Activated T-cell treated with anti-CD3 and anti-CD28 coated beads, Interleukin-2, amount 50 U/mL, for 24 hours (primary cell): ENCODE data around the gene FXYD3.
A peak's percentile ranks its signal among the peaks of the same experiment; 100 is the strongest.

Experiments
- DNase-seq: peaks from one replicate; pipeline ENCODE4 v3.0.0-alpha.2; 2020
- H3K27ac Mint-ChIP-seq: 2 replicates; pipeline ENCODE4 v1.8.0; 2020; ENCODE audit warnings: mild to moderate bottlenecking, mixed read lengths
- H3K27me3 Mint-ChIP-seq: 2 replicates; pipeline ENCODE4 v1.8.0; 2020; ENCODE audit warnings: mixed read lengths
- H3K36me3 Mint-ChIP-seq: 2 replicates; pipeline ENCODE4 v1.8.0; 2020; ENCODE audit warnings: low read depth, mixed read lengths
- H3K4me1 Mint-ChIP-seq: 2 replicates; pipeline ENCODE4 v1.8.0; 2020; ENCODE audit warnings: low read depth, mixed read lengths
- H3K4me3 Mint-ChIP-seq: 2 replicates; pipeline ENCODE4 v1.8.0; 2020; ENCODE audit warnings: mild to moderate bottlenecking, moderate library complexity, mixed read lengths
- H3K9me3 Mint-ChIP-seq: 2 replicates; pipeline ENCODE4 v1.8.0; 2020; ENCODE audit warnings: mixed read lengths

Gene FXYD3

GRCh38 chr19:35107545-35107944 lies 8.1 kb upstream of the FXYD3 start:
- DNase-seq: no peak
- no peak overlapping the region for H3K27ac Mint-ChIP-seq
- H3K4me1 Mint-ChIP-seq: peaks cover 8% of the 10 kb centered on the region
- H3K27me3 Mint-ChIP-seq: peaks cover 5% of the 10 kb centered on the region
- no peaks in the 10 kb centered on the region for H3K9me3 Mint-ChIP-seq
- no peak overlapping the region for H3K4me3 Mint-ChIP-seq
- no peaks in the 10 kb centered on the region for H3K36me3 Mint-ChIP-seq

GRCh38 chr19:35108730-35109129 lies 6.9 kb upstream of the FXYD3 start:
- H3K36me3 Mint-ChIP-seq: no peaks in the 10 kb centered on the region
- H3K4me1 Mint-ChIP-seq: peaks cover 8% of the 10 kb centered on the region
- DNase-seq: no peak
- H3K4me3 Mint-ChIP-seq: no peak overlapping the region
- no peak overlapping the region for H3K27ac Mint-ChIP-seq
- H3K9me3 Mint-ChIP-seq: no peaks in the 10 kb centered on the region
- peaks cover 5% of the 10 kb centered on the region for H3K27me3 Mint-ChIP-seq

- Mint-ChIP-seq H3K27me3 (peaks cover 5% of the 10 kb centered on the region), H3K36me3 (no peaks in the 10 kb centered on the region), H3K4me3 (no peak overlapping the region), H3K27ac (no peak overlapping the region), H3K9me3 (no peaks in the 10 kb centered on the region), H3K4me1 (peaks cover 11% of the 10 kb centered on the region)
- DNase-seq: no peak
Measured at GRCh38 chr19:35109395-35110112, 6.1 kb upstream of the FXYD3 start.

GRCh38 chr19:35110974-35111373 lies 4.6 kb upstream of the FXYD3 start:
- Mint-ChIP-seq H3K27ac (no peak overlapping the region), H3K9me3 (no peaks in the 10 kb centered on the region), H3K4me3 (no peak overlapping the region), H3K4me1 (peaks cover 15% of the 10 kb centered on the region), H3K27me3 (peaks cover 5% of the 10 kb centered on the region), H3K36me3 (no peaks in the 10 kb centered on the region)
- no peak for DNase-seq

- no peak for DNase-seq
- H3K9me3 Mint-ChIP-seq: no peaks in the 10 kb centered on the region
- peaks cover 5% of the 10 kb centered on the region for H3K27me3 Mint-ChIP-seq
- H3K27ac Mint-ChIP-seq: no peak overlapping the region
- no peaks in the 10 kb centered on the region for H3K36me3 Mint-ChIP-seq
- peaks cover 7% of the 10 kb centered on the region for H3K4me1 Mint-ChIP-seq
- H3K4me3 Mint-ChIP-seq: no peak overlapping the region
Measured at GRCh38 chr19:35112995-35113688, 2.5 kb upstream of the FXYD3 start.

- H3K27me3 Mint-ChIP-seq: peaks cover 4% of the 10 kb centered on the region
- peaks cover 7% of the 10 kb centered on the region for H3K4me1 Mint-ChIP-seq
- H3K4me3 Mint-ChIP-seq: peak overlapping the region; percentile 20
- no peaks in the 10 kb centered on the region for H3K9me3 Mint-ChIP-seq
- peak; percentile 85 for DNase-seq
- no peaks in the 10 kb centered on the region for H3K36me3 Mint-ChIP-seq
- H3K27ac Mint-ChIP-seq: no peak overlapping the region
Measured at GRCh38 chr19:35114353-35115176, 1.1 kb upstream of the FXYD3 start.

GRCh38 chr19:35116072-35116801 lies 614 bp downstream of the FXYD3 start:
- H3K4me3 Mint-ChIP-seq: no peak overlapping the region
- no peaks in the 10 kb centered on the region for H3K36me3 Mint-ChIP-seq
- no peaks in the 10 kb centered on the region for H3K27me3 Mint-ChIP-seq
- H3K9me3 Mint-ChIP-seq: no peaks in the 10 kb centered on the region
- peaks cover 7% of the 10 kb centered on the region for H3K4me1 Mint-ChIP-seq
- DNase-seq: no peak
- no peak overlapping the region for H3K27ac Mint-ChIP-seq

GRCh38 chr19:35117116-35117515 lies 1.5 kb downstream of the FXYD3 start:
- peaks cover 7% of the 10 kb centered on the region for H3K4me1 Mint-ChIP-seq
- DNase-seq: no peak
- no peaks in the 10 kb centered on the region for H3K27me3 Mint-ChIP-seq
- H3K27ac Mint-ChIP-seq: no peak overlapping the region
- no peaks in the 10 kb centered on the region for H3K36me3 Mint-ChIP-seq
- H3K4me3 Mint-ChIP-seq: no peak overlapping the region
- no peaks in the 10 kb centered on the region for H3K9me3 Mint-ChIP-seq

GRCh38 chr19:35117799-35118198 lies 2.2 kb downstream of the FXYD3 start:
- Mint-ChIP-seq H3K4me1 (peaks cover 7% of the 10 kb centered on the region), H3K27ac (no peak overlapping the region), H3K9me3 (no peaks in the 10 kb centered on the region), H3K36me3 (no peaks in the 10 kb centered on the region), H3K4me3 (no peak overlapping the region), H3K27me3 (no peaks in the 10 kb centered on the region)
- DNase-seq: no peak

GRCh38 chr19:35118268-35119020 lies 2.8 kb downstream of the FXYD3 start:
- peaks cover 7% of the 10 kb centered on the region for H3K4me1 Mint-ChIP-seq
- no peak for DNase-seq
- no peak overlapping the region for H3K27ac Mint-ChIP-seq
- no peaks in the 10 kb centered on the region for H3K27me3 Mint-ChIP-seq
- H3K4me3 Mint-ChIP-seq: no peak overlapping the region
- H3K36me3 Mint-ChIP-seq: no peaks in the 10 kb centered on the region
- no peaks in the 10 kb centered on the region for H3K9me3 Mint-ChIP-seq

- peaks cover 12% of the 10 kb centered on the region for H3K4me1 Mint-ChIP-seq
- DNase-seq: no peak
- no peaks in the 10 kb centered on the region for H3K9me3 Mint-ChIP-seq
- H3K4me3 Mint-ChIP-seq: no peak overlapping the region
- H3K27me3 Mint-ChIP-seq: no peaks in the 10 kb centered on the region
- no peaks in the 10 kb centered on the region for H3K36me3 Mint-ChIP-seq
- H3K27ac Mint-ChIP-seq: no peak overlapping the region
Measured at GRCh38 chr19:35119091-35119490, 3.5 kb downstream of the FXYD3 start.

GRCh38 chr19:35119578-35120155 lies 4.0 kb downstream of the FXYD3 start:
- H3K27me3 Mint-ChIP-seq: no peaks in the 10 kb centered on the region

GRCh38 chr19:35120492-35120891 lies 4.9 kb downstream of the FXYD3 start:
- no peak for DNase-seq
- H3K36me3 Mint-ChIP-seq: no peaks in the 10 kb centered on the region

More at GRCh38 chr19:35119578-35120155, 4.0 kb downstream of the FXYD3 start:
- DNase-seq: no peak
- Mint-ChIP-seq H3K9me3 (no peaks in the 10 kb centered on the region), H3K36me3 (no peaks in the 10 kb centered on the region), H3K4me1 (peaks cover 13% of the 10 kb centered on the region), H3K4me3 (no peak overlapping the region), H3K27ac (no peak overlapping the region)

More at GRCh38 chr19:35120492-35120891, 4.9 kb downstream of the FXYD3 start:
- Mint-ChIP-seq H3K4me3 (no peak overlapping the region), H3K27ac (no peak overlapping the region), H3K9me3 (no peaks in the 10 kb centered on the region), H3K27me3 (no peaks in the 10 kb centered on the region), H3K4me1 (peaks cover 15% of the 10 kb centered on the region)
